Activated T-helper 17 cell treated with anti-CD3 and anti-CD28 coated beads, Interleukin-2, amount 50 U/mL, for 72 hours (primary cell): Measurements from ENCODE around the gene ETS1. TPM values are rescaled to one million over a fixed set of nuclear protein-coding genes. Genes with fewer than 3 reads are reported as not detected.

Experiments
- ATAC-seq: fragments of 150-1000 bp; cut with Tn5 transposase; replicated peaks from 2 replicates; pipeline ENCODE4 v1.10.0; 2021; ENCODE audit warnings: mild to moderate bottlenecking, moderate library complexity
- H3K27ac Mint-ChIP-seq: one replicate; pipeline ENCODE4 v1.8.0; 2022; ENCODE audit warnings: mixed read lengths
- H3K27me3 Mint-ChIP-seq: one replicate; pipeline ENCODE4 v1.8.0; 2022; ENCODE audit warnings: mixed read lengths
- H3K36me3 Mint-ChIP-seq: one replicate; pipeline ENCODE4 v1.8.0; 2022; ENCODE audit warnings: low read depth, mild to moderate bottlenecking, mixed read lengths
- H3K4me1 Mint-ChIP-seq: one replicate; pipeline ENCODE4 v1.8.0; 2022; ENCODE audit warnings: mixed read lengths
- H3K4me3 Mint-ChIP-seq: one replicate; pipeline ENCODE4 v1.8.0; 2022; ENCODE audit warnings: mild to moderate bottlenecking, mixed read lengths
- H3K9me3 Mint-ChIP-seq: one replicate; pipeline ENCODE4 v1.8.0; 2022; ENCODE audit warnings: mixed read lengths
- total RNA-seq, 2 donors: library from RNA; stranded (reverse); gene quantifications; one replicate each; pipeline ENCODE4 v1.2.3, GENCODE V29; 2022

Gene ETS1
- total RNA-seq, 2 donors from 2014 or later: 309 to 471 TPM

DNA sequence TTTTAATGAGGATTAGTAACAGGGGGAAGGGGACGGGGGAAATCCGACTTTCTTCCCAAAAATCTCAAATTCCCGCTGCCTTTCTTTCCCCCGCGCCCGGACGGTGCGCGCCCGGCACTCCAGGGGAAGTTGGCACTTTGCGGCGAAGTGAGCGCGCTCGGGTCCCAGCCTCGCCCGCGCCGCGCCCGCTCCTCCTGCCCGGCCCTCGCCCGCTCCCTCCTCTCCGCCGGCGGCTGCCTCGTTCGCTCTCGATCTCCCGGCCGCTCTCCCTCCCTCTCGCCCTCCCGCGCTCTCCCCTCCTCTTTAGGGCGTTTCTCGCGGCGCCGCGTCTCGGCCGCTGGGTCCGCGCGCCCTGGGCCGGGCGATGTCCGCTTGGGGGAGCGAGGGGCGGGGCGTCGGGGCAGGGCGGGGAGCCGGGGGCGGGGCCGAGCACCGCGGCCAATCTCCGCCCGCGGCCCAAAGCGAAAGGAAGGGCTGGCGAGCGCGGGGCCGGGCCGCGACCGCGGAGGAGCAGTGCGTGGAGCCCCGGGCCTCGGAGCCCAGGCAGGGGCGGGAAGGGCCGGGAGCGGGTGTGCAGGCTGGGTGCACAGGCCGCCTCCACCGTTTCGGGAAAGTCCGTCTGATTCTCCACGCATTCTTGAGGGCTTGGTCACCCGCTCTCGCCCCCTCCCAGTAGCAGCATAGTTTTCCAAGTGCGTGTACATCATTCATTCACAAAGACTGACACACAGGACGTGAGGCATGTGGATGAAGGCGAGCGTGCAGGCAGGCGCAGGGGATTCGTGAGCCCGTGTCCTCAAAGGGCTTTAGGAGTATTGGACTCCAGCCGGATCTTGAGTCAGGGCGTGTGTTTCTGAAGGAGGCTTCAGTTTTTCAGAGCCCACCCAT lies 65.1 kb downstream of the ETS1 start:
- Mint-ChIP-seq H3K27me3 (no peaks in the 10 kb centered on the region), H3K27ac (peak overlapping the region; percentile 100), H3K9me3 (no peaks in the 10 kb centered on the region), H3K36me3 (peaks cover 68% of the 10 kb centered on the region), H3K4me1 (peaks cover 43% of the 10 kb centered on the region), H3K4me3 (peak overlapping the region; percentile 99)
- peak; percentile 71 for ATAC-seq

GRCh38 chr11:128521682-128522054 lies 65.7 kb downstream of the ETS1 start:
- peak overlapping the region; percentile 100 for H3K27ac Mint-ChIP-seq
- H3K9me3 Mint-ChIP-seq: no peaks in the 10 kb centered on the region
- peaks cover 39% of the 10 kb centered on the region for H3K4me1 Mint-ChIP-seq
- no peak for ATAC-seq
- peak overlapping the region; percentile 99 for H3K4me3 Mint-ChIP-seq
- peaks cover 75% of the 10 kb centered on the region for H3K36me3 Mint-ChIP-seq
- H3K27me3 Mint-ChIP-seq: no peaks in the 10 kb centered on the region

DNA sequence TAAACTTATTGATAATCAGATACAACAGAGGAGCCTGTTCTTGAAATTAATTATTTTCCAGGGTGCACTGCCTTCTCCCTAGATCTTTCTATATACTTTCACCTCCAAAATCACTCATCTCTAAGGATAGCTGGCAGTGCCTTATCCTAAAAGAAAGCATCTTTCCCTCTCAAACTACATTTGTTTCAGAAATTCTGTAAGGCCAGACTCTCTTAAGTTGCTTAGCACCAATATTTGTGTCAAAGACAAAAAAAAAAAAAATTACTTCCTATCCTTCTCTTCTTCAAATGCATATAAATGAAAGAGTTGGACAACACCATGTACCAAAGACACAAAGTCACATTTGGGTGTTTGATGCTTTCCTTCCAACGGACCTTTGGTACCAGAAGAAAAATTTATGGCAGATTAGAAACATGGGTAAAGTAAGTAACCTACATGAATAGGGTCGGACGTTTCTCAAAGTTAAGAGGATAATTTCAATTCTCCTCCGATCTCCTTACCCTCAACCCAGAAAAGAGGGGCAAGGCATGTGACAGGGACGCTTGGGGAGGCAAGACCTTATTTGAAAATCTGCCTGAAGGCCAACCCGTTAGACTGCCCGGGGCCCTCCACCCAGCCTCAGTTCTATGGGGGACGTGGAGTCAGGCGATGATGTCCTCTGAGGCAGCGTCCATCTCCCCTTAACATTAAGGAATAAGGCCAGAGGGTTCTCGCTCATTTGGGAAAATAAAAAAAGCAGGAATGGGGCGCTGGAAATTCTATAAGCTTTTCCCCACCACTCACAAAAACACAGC lies 66.3 kb downstream of the ETS1 start:
- H3K9me3 Mint-ChIP-seq: no peaks in the 10 kb centered on the region
- ATAC-seq: no peak
- H3K27ac Mint-ChIP-seq: peak overlapping the region; percentile 100
- H3K4me1 Mint-ChIP-seq: peaks cover 39% of the 10 kb centered on the region
- peaks cover 80% of the 10 kb centered on the region for H3K36me3 Mint-ChIP-seq
- no peaks in the 10 kb centered on the region for H3K27me3 Mint-ChIP-seq
- H3K4me3 Mint-ChIP-seq: peak overlapping the region; percentile 99

DNA sequence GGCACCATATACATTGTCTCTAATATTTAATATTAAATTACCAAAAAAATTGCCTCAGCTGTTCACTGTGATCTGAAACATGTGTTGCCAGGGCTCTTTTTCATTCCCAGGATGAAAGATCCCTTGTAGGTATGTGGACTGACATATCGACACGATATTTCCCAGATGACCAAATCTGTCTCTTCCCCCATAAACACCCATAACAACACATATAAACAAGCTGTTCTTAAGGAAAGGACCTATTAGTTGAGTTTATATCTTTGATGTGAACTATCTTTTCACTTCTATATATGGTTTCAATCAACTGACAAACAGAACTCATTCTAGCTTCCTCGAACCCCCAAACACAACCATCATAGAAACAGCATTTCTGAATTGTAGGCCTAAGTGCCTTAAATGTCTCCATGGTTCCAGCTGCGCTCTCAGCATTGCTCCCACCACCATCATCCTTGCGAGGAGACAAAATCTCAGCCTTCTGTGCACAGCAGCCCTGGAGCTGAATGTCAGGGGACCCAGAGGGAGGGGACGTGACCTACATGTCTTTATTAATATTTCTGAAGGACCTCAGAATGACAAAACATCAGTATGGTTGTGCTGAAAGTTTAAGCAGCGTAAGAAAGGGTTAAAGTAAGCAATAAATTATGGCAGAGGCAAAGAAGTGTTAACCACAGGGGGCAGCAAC lies 67.0 kb downstream of the ETS1 start:
- no peak for ATAC-seq
- Mint-ChIP-seq H3K4me1 (peaks cover 38% of the 10 kb centered on the region), H3K27ac (peak overlapping the region; percentile 100), H3K27me3 (no peaks in the 10 kb centered on the region), H3K4me3 (peak overlapping the region; percentile 99), H3K36me3 (peaks cover 88% of the 10 kb centered on the region), H3K9me3 (no peaks in the 10 kb centered on the region)

GRCh38 chr11:128519338-128519737 lies 68.0 kb downstream of the ETS1 start:
- Mint-ChIP-seq H3K36me3 (peaks cover 98% of the 10 kb centered on the region), H3K27ac (peak overlapping the region; percentile 100), H3K4me1 (peaks cover 41% of the 10 kb centered on the region), H3K27me3 (no peaks in the 10 kb centered on the region), H3K9me3 (no peaks in the 10 kb centered on the region), H3K4me3 (peak overlapping the region; percentile 99)
- ATAC-seq: no peak

GRCh38 chr11:128518493-128519207 lies 68.7 kb downstream of the ETS1 start:
- peak overlapping the region; percentile 99 for H3K4me3 Mint-ChIP-seq
- no peak for ATAC-seq
- H3K36me3 Mint-ChIP-seq: peaks cover 100% of the 10 kb centered on the region
- peak overlapping the region; percentile 100 for H3K27ac Mint-ChIP-seq
- peaks cover 38% of the 10 kb centered on the region for H3K4me1 Mint-ChIP-seq
- H3K27me3 Mint-ChIP-seq: no peaks in the 10 kb centered on the region
- no peaks in the 10 kb centered on the region for H3K9me3 Mint-ChIP-seq

DNA sequence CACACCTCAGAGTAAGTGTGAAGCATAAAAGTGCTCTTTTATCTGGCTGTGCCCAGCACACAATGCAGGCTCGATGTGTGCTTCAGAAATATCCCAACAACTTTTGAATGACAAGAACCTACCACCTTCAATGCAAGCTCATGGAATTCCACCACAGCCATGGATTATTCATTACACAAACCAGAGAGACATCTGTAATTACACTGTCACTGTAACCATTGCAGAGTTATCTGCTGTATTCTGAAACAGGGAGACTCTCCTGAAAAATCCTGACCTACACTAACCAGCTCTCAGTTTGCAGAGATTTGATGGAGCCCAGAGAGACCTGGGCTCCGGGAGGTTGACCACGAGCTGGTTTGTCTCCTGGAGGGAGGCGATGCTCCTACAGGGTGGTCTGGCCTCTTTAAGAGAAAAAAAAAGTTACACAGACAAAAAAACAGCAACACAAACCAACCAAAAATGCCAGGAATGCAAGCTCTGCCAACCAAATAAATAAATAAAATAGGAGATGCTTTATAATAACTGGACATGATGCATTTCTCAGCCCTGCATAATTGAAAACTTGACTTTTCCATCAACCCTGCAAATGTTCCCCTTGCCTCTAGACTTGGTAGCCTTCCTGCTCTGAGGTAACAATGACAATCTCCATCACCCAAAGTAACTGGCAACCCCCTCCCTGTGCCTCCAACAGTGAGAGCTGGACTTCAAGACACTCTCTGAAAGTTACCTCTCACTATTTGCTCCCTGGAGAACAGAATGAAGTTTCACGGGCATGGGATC lies 69.7 kb downstream of the ETS1 start:
- H3K36me3 Mint-ChIP-seq: peaks cover 100% of the 10 kb centered on the region
- H3K4me1 Mint-ChIP-seq: peaks cover 42% of the 10 kb centered on the region
- no peak for ATAC-seq
- peak overlapping the region; percentile 99 for H3K4me3 Mint-ChIP-seq
- no peaks in the 10 kb centered on the region for H3K27me3 Mint-ChIP-seq
- H3K9me3 Mint-ChIP-seq: no peaks in the 10 kb centered on the region
- H3K27ac Mint-ChIP-seq: peak overlapping the region; percentile 100

- Mint-ChIP-seq H3K27me3 (no peaks in the 10 kb centered on the region), H3K36me3 (peaks cover 100% of the 10 kb centered on the region), H3K4me3 (peak overlapping the region; percentile 99), H3K27ac (peak overlapping the region; percentile 100), H3K4me1 (peaks cover 49% of the 10 kb centered on the region), H3K9me3 (no peaks in the 10 kb centered on the region)
- no peak for ATAC-seq
Measured at GRCh38 chr11:128516886-128517285, 70.5 kb downstream of the ETS1 start.

- Mint-ChIP-seq H3K9me3 (no peaks in the 10 kb centered on the region), H3K4me3 (peak overlapping the region; percentile 99), H3K4me1 (peaks cover 57% of the 10 kb centered on the region), H3K27me3 (no peaks in the 10 kb centered on the region), H3K27ac (peak overlapping the region; percentile 100), H3K36me3 (peaks cover 100% of the 10 kb centered on the region)
- no peak for ATAC-seq
Measured at GRCh38 chr11:128515826-128516778, 71.3 kb downstream of the ETS1 start.

DNA sequence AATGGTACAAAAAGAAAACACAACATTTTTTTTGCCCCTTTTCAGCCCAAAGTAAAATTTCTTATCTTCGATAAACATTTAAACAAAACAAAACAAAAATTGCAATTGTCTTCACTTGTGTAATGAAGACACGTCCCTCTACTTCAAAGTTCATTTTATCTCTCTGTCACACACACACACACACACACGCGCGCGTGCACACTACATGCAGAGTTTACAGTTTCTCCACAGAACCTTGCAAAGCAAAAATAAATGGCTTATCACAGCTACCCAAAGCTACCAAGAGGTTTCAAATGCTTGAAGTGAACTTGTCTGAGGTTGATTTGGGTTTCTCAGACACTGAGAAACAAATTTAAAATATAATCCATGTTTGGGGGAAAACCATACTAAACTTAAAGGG lies 72.3 kb downstream of the ETS1 start:
- H3K4me1 Mint-ChIP-seq: peaks cover 67% of the 10 kb centered on the region
- no peaks in the 10 kb centered on the region for H3K27me3 Mint-ChIP-seq
- H3K9me3 Mint-ChIP-seq: no peaks in the 10 kb centered on the region
- H3K36me3 Mint-ChIP-seq: peaks cover 100% of the 10 kb centered on the region
- ATAC-seq: no peak
- peak overlapping the region; percentile 100 for H3K27ac Mint-ChIP-seq
- peak overlapping the region; percentile 99 for H3K4me3 Mint-ChIP-seq

DNA sequence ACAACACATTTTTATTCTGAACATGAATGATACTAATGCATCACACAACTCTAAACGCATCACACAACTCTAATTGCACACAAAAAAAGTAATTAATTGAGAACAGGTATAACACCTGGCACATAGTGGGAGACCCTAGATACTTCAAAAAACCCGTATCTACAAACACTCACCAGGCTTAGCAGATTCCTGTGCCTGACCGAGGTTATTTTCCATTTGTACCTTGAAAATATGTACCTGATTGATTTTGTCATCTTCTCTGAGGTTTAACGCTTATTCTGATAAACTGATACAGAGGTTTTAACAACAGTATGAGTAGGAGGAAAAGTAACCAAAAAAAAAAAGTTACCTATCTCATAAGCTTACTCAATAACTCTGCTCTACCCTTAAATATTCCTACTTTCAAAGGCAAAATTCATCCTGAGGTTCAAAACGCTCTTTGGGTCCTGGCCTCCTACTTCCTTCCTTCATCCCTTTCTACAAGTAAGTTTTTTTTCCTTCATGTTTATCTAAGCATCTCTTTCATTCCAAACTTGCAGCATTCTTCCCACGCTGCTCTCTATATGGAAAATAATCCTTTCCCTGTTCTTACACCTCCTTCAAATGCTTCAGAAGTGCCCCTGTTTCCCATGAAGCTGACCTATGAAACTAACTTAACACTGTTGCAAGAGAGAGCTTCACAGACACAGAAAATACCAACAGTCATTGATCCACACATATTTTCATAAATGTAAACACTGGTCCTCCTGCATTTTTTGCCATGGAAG lies 73.3 kb downstream of the ETS1 start:
- H3K4me3 Mint-ChIP-seq: peak overlapping the region; percentile 99
- peaks cover 72% of the 10 kb centered on the region for H3K4me1 Mint-ChIP-seq
- peak; percentile 22 for ATAC-seq
- peaks cover 100% of the 10 kb centered on the region for H3K36me3 Mint-ChIP-seq
- H3K9me3 Mint-ChIP-seq: no peaks in the 10 kb centered on the region
- H3K27me3 Mint-ChIP-seq: no peaks in the 10 kb centered on the region
- H3K27ac Mint-ChIP-seq: peak overlapping the region; percentile 100

DNA sequence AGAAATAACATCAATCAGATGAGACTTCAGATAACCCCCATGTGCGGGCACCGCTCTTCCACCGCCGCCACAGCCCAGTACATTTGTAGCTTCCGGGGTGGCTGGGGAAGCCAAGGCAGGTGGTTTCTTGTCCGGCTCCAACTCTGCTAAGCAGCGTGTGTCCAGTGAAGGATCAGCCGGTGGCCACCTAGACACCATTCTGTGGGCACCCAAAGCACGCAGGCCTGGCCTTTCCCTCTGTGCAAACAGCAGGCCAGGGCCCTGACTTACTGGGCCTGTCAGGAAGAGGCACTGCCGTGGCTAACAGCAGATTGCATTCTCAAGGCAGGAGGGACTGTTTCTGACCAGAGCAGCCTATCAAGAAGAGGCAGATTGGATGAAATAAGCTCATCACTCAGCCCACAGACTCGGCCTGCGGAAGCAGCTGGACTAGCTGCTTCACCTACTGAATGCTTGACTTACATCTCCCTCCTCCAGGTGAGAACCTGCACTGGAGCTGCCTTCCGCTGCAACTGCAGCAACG lies 74.8 kb downstream of the ETS1 start:
- H3K4me1 Mint-ChIP-seq: peaks cover 73% of the 10 kb centered on the region
- H3K27ac Mint-ChIP-seq: peak overlapping the region; percentile 100
- no peaks in the 10 kb centered on the region for H3K27me3 Mint-ChIP-seq
- peak overlapping the region; percentile 99 for H3K4me3 Mint-ChIP-seq
- ATAC-seq: peak; percentile 70
- H3K9me3 Mint-ChIP-seq: no peaks in the 10 kb centered on the region
- H3K36me3 Mint-ChIP-seq: peaks cover 100% of the 10 kb centered on the region
